ENCODE measurements around the gene FUNDC2.

FUNDC2 gene

DNA sequence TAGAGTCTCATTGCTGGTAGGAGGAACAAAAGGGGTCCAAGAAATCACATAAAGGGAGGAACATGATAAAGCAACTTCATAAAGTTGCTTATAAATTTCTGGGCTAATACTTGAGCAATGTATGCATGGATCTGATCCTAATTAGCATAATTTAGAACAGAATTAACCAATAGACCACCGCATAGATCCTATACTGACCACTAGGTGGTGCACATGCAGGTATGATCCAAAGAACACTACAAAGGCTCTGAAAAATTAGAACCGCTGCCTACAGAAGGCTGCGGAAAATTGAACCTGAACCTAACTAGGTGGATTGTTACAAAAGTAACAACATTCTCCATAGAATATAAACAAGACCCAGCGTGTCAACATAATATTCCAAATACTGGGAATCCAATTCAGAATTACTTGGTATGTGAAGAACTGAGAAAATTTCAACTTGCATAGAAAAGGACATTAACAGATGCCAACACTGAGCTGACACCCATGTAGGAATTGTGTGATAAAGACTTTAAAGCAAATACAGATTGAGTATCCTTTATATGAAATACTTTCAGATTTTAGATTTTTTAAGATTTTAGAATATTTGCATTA is 67.9 kb downstream of the FUNDC2 start:
- TF ChIP-seq CTCF (IDR thresholded peaks at IDR 0.05) = peak; percentile 56; the same call in 1 of the 2 replicates

DNA sequence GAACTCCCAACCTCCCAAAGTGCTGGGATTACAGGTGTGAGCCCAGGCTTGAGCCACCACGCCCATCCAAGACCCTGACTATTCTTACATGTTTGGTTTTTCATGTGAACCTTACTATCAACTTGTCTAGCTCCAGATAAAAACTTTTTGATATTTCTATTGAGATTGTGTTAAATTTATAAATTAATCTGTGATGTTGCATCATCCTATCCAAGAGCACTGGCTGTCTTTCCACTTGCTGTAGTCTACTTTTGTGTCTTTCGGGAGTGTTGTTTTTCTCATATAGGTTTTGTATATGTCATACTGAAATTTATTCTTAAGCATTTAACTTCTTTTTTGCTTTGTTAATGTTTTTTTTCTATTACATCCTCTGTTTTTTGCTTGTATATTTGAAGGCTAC is 79.3 kb downstream of the FUNDC2 start:
- no peak for TF ChIP-seq CTCF (IDR thresholded peaks at IDR 0.05)

GRCh38 chrX:155108427-155108826 is 81.8 kb downstream of the FUNDC2 start:
- TF ChIP-seq CTCF (IDR thresholded peaks at IDR 0.05) = no peak

All from LNCAP (cell line).